Thyroid gland (tissue), 4 donors: Measurements from ENCODE around the gene YPEL3. TPM values are rescaled to one million over a fixed set of nuclear protein-coding genes. Genes with fewer than 3 reads are reported as not detected.
"Not testable (repeated sequence)": the region's sequence is repeated elsewhere in the genome, so short reads cannot be mapped to it uniquely, and the experiment has no call there.

ENCODE experiments used
- DNase-seq, 2 donors: peaks; one replicate each; pipeline ENCODE4 v3.0.0-alpha.2; 2019
- H3K27ac ChIP-seq, 3 donors: fragments of 200-600 bp; sonication (generic); 1 replicate in 2 of 3; 2 replicates in 1 of 3; pipeline ENCODE4 v1.5.1; 2016 to 2019; ENCODE audit warnings: mild to moderate bottlenecking in 1 of 3, moderate library complexity in 1 of 3
- H3K27me3 ChIP-seq: fragments of 200-600 bp; sonication (generic); one replicate; pipeline ENCODE4 v1.5.1; 2019
- H3K36me3 ChIP-seq, 2 donors: fragments of 200-600 bp; sonication (generic); one replicate each; pipeline ENCODE4 v1.5.1; 2016 to 2019
- H3K4me1 ChIP-seq, 2 donors: fragments of 200-600 bp; sonication (generic); one replicate each; pipeline ENCODE4 v1.5.1; 2017 to 2019
- H3K4me3 ChIP-seq, 3 donors: fragments of 200-600 bp; sonication (generic); replicated peaks in 1 of 3; 1 replicate in 2 of 3; 2 replicates in 1 of 3; pipeline ENCODE4 v1.5.1; 2016; ENCODE audit warnings: mild to moderate bottlenecking in 1 of 3
- H3K9me3 ChIP-seq: fragments of 200-600 bp; sonication (generic); one replicate; pipeline ENCODE4 v1.5.1; 2017
- POLR2A ChIP-seq, 2 donors: fragments of 450-650 bp; IDR thresholded peaks; one replicate each; pipeline ENCODE4 v1.6.1; 2017; ENCODE audit warnings: antibody characterized with exemption in 2 of 2, mild to moderate bottlenecking in 2 of 2, moderate library complexity in 1 of 2
- WGBS, 2 donors: methylation state at CpG; one replicate each; pipeline ENCODE4 v1.1.5; 2017; 5-methylcytosine and 5-hydroxymethylcytosine counted together
- intact Hi-C: fragments of 100-400 bp; cut with DNase I; formaldehyde crosslinking; loops from one replicate; pipeline ENCODE4 v1.15.1; 2023
- total RNA-seq, 4 donors: library from RNA; depleted of rRNA; stranded (reverse); fragments of >200 nt; gene quantifications; one replicate each; pipeline ENCODE4 v1.2.3, GENCODE V29; 2016
- TF ChIP-seq, protein P1 (sequence below), 6 experiments: fragments of 200-600 bp in 3 of 6; fragments of 450-650 bp in 3 of 6; sonication (generic) in 3 of 6; IDR thresholded peaks; one replicate each; pipeline ENCODE4 v1.5.1; 2016 to 2019; ENCODE audit warnings: antibody characterized with exemption in 6 of 6, mild to moderate bottlenecking in 2 of 6, inconsistent platforms in 1 of 6, moderate library complexity in 1 of 6

YPEL3 gene
- total RNA-seq, 4 donors from 2014 or later = 32.4 to 372 (median 68.0) TPM

GRCh38 chr16:30119428-30119827, 23.4 kb upstream of the YPEL3 start:
- peaks cover 13 to 28% of the 10 kb centered on the region in 2 donors for H3K4me1 ChIP-seq
- H3K4me3 ChIP-seq = no peak overlapping the region
- WGBS, 2 donors = 91 to 96% methylated on average over 2 of the region's 2 CpGs
- H3K27ac ChIP-seq = no peak overlapping the region
- no peak for DNase-seq
- H3K27me3 ChIP-seq = no peaks in the 10 kb centered on the region
- H3K9me3 ChIP-seq = no peaks in the 10 kb centered on the region
- intact Hi-C loops = no loop called here
- no peak for TF ChIP-seq POLR2A (IDR thresholded peaks at IDR 0.05)
- TF ChIP-seq, protein P1, sequence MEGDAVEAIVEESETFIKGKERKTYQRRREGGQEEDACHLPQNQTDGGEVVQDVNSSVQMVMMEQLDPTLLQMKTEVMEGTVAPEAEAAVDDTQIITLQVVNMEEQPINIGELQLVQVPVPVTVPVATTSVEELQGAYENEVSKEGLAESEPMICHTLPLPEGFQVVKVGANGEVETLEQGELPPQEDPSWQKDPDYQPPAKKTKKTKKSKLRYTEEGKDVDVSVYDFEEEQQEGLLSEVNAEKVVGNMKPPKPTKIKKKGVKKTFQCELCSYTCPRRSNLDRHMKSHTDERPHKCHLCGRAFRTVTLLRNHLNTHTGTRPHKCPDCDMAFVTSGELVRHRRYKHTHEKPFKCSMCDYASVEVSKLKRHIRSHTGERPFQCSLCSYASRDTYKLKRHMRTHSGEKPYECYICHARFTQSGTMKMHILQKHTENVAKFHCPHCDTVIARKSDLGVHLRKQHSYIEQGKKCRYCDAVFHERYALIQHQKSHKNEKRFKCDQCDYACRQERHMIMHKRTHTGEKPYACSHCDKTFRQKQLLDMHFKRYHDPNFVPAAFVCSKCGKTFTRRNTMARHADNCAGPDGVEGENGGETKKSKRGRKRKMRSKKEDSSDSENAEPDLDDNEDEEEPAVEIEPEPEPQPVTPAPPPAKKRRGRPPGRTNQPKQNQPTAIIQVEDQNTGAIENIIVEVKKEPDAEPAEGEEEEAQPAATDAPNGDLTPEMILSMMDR (IDR thresholded peaks at IDR 0.05) = no peak
- H3K36me3 ChIP-seq = peaks cover 33 to 34% of the 10 kb centered on the region in 2 donors

- no peaks in the 10 kb centered on the region for H3K27me3 ChIP-seq
- H3K27ac ChIP-seq = no peak overlapping the region
- no peak for TF ChIP-seq POLR2A (IDR thresholded peaks at IDR 0.05)
- TF ChIP-seq, protein P1 (IDR thresholded peaks at IDR 0.05) = no peak
- no peak for DNase-seq
- intact Hi-C loops = no loop called here
- peaks cover 36 to 39% of the 10 kb centered on the region in 2 donors for H3K36me3 ChIP-seq
- peaks cover 7 to 23% of the 10 kb centered on the region in 2 donors for H3K4me1 ChIP-seq
- no peaks in the 10 kb centered on the region for H3K9me3 ChIP-seq
- WGBS, 2 donors = 94 to 99% methylated on average over 9 to 10 of the region's 10 CpGs
- H3K4me3 ChIP-seq = no peak overlapping the region
These were observed 21.8 kb upstream of the YPEL3 start for GRCh38 chr16:30117768-30118167.

GRCh38 chr16:30116291-30117207, 20.5 kb upstream of the YPEL3 start:
- H3K4me3 ChIP-seq = no peak overlapping the region
- H3K9me3 ChIP-seq = no peaks in the 10 kb centered on the region
- no peak for DNase-seq
- H3K27me3 ChIP-seq = no peaks in the 10 kb centered on the region
- TF ChIP-seq POLR2A (IDR thresholded peaks at IDR 0.05) = no peak
- peaks cover 4 to 15% of the 10 kb centered on the region in 2 donors for H3K4me1 ChIP-seq
- no peak overlapping the region for H3K27ac ChIP-seq
- 93 to 96% methylated on average over 9 to 14 of the region's 16 CpGs for WGBS, 2 donors
- H3K36me3 ChIP-seq = peaks cover 39% of the 10 kb centered on the region in 2 donors
- intact Hi-C loops = no loop called here

DNA sequence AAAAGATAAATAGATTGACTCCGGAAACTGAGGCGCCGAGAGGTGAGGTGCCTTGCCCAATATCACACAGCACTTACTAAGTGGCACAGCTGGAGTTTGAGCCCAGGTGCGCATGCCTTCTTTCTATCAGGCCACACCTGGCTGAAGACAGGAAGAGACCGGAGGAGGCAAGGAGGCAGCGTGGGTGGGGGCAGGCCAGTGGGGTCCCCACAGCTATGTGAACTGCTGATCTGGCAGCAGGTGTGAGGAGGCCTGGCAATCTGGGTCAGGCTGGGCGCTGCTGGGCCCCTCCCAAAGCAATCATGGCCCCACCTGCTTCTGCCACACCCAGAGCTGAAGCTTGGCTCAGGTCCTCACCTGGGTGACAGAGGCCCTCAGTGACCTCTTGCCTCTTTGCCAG, 19.2 kb upstream of the YPEL3 start:
- no peaks in the 10 kb centered on the region for H3K9me3 ChIP-seq
- WGBS, 2 donors = 88 to 96% methylated on average over 6 to 7 of the region's 7 CpGs
- intact Hi-C loops = no loop called here
- H3K4me1 ChIP-seq = peaks cover 4 to 5% of the 10 kb centered on the region in 2 donors
- DNase-seq = no peak
- no peak overlapping the region for H3K4me3 ChIP-seq
- H3K27me3 ChIP-seq = no peaks in the 10 kb centered on the region
- TF ChIP-seq, protein P1 (IDR thresholded peaks at IDR 0.05) = no peak
- TF ChIP-seq POLR2A (IDR thresholded peaks at IDR 0.05) = no peak
- peaks cover 39% of the 10 kb centered on the region in 2 donors for H3K36me3 ChIP-seq
- H3K27ac ChIP-seq = no peak overlapping the region

DNA sequence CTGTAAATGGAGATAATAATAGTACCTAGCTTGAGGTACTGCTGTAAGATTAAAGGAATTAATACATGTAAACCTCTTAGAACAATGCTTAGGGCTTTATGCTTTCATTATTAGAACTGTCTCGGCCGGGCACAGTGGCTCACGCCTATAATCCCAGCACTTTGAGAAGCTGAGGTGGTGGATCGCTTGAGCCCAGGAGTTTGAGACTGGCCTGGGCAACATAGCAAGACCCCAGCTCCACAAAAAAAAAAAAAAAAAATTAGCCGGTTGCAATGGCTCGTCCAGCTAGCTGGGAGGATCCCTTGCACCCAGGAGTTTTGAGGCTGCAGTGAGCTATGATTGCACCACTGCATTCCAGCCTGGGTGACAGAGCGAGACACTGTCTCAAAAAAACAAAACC, 18.8 kb upstream of the YPEL3 start:
- intact Hi-C loops, H3K4me1 ChIP-seq, H3K27ac ChIP-seq, H3K4me3 ChIP-seq, DNase-seq, H3K27me3 ChIP-seq, H3K9me3 ChIP-seq: not testable (repeated sequence)
- WGBS, 2 donors = 94% methylated on average over 7 of the region's 7 CpGs
- H3K36me3 ChIP-seq = peaks cover 39% of the 10 kb centered on the region in 2 donors

- DNase-seq = no peak
- TF ChIP-seq, protein P1 (IDR thresholded peaks at IDR 0.05) = no peak
- TF ChIP-seq POLR2A (IDR thresholded peaks at IDR 0.05) = no peak
- intact Hi-C loops = no loop called here
- no peak overlapping the region for H3K27ac ChIP-seq
- WGBS, 2 donors = 92 to 93% methylated on average over 11 of the region's 11 CpGs
- no peaks in the 10 kb centered on the region for H3K27me3 ChIP-seq
- no peaks in the 10 kb centered on the region for H3K9me3 ChIP-seq
- no peak overlapping the region for H3K4me3 ChIP-seq
- peaks cover 36 to 39% of the 10 kb centered on the region in 2 donors for H3K36me3 ChIP-seq
- peaks cover 4 to 5% of the 10 kb centered on the region in 2 donors for H3K4me1 ChIP-seq
These were observed 18.4 kb upstream of the YPEL3 start for GRCh38 chr16:30114411-30114810.
